ENCODE data around the gene FBXO44. TPM values are rescaled to one million over a fixed set of nuclear protein-coding genes. Genes with fewer than 3 reads are reported as not detected.

Gene FBXO44
- total and polyA plus RNA-seq, 8 donors = 12.1 to 21.1 (median 14.6) TPM

- intact Hi-C loops (cut with DNase I) = no loop called here
- no peak for TF ChIP-seq CTCF (IDR thresholded peaks at IDR 0.05)
- H3K9me3 ChIP-seq = no peaks in the 10 kb centered on the region
- H3K36me3 ChIP-seq = no peaks in the 10 kb centered on the region
- no peaks in the 10 kb centered on the region for H3K4me1 ChIP-seq
- no peak overlapping the region for H3K4me3 ChIP-seq
- DNase-seq (no peak), ATAC-seq (no peak)
- no peak overlapping the region for H3K27ac ChIP-seq
- peaks cover 0 to 17% of the 10 kb centered on the region in 2 donors for H3K27me3 ChIP-seq
Measured at GRCh38 chr1:11611638-11612327, 42.9 kb upstream of the FBXO44 start.

GRCh38 chr1:11613347-11613746, 41.3 kb upstream of the FBXO44 start:
- no peaks in the 10 kb centered on the region for H3K4me1 ChIP-seq
- no peak overlapping the region for H3K4me3 ChIP-seq
- ATAC-seq (no peak), DNase-seq (no peak)
- no peaks in the 10 kb centered on the region for H3K9me3 ChIP-seq
- peaks cover 0 to 20% of the 10 kb centered on the region in 2 donors for H3K27me3 ChIP-seq
- H3K36me3 ChIP-seq = no peaks in the 10 kb centered on the region
- no peak for TF ChIP-seq CTCF (IDR thresholded peaks at IDR 0.05)
- intact Hi-C loops (cut with DNase I) = no loop called here
- no peak overlapping the region for H3K27ac ChIP-seq

- ATAC-seq (no peak), DNase-seq (no peak)
- H3K36me3 ChIP-seq = no peaks in the 10 kb centered on the region
- H3K4me3 ChIP-seq = no peak overlapping the region
- TF ChIP-seq CTCF (IDR thresholded peaks at IDR 0.05) = no peak
- peaks cover 0 to 20% of the 10 kb centered on the region in 2 donors for H3K27me3 ChIP-seq
- H3K9me3 ChIP-seq = no peaks in the 10 kb centered on the region
- intact Hi-C loops (cut with DNase I) = no loop called here
- H3K4me1 ChIP-seq = no peaks in the 10 kb centered on the region
- H3K27ac ChIP-seq = no peak overlapping the region
Measured at GRCh38 chr1:11615090-11615489, 39.6 kb upstream of the FBXO44 start.

GRCh38 chr1:11616766-11617165, 37.9 kb upstream of the FBXO44 start:
- Histone ChIP-seq H3K36me3 (no peaks in the 10 kb centered on the region), H3K27me3 (peaks cover 0 to 20% of the 10 kb centered on the region in 2 donors), H3K4me1 (no peaks in the 10 kb centered on the region), H3K4me3 (no peak overlapping the region), H3K9me3 (no peaks in the 10 kb centered on the region), H3K27ac (no peak overlapping the region)
- no peak for TF ChIP-seq CTCF (IDR thresholded peaks at IDR 0.05)
- DNase-seq (no peak), ATAC-seq (no peak)
- intact Hi-C loops (cut with DNase I) = no loop called here

- Histone ChIP-seq H3K4me3 (no peak overlapping the region), H3K36me3 (no peaks in the 10 kb centered on the region), H3K27me3 (peaks cover 0 to 20% of the 10 kb centered on the region in 2 donors), H3K4me1 (no peaks in the 10 kb centered on the region), H3K27ac (no peak overlapping the region), H3K9me3 (no peaks in the 10 kb centered on the region)
- ATAC-seq (no peak), DNase-seq (no peak)
- TF ChIP-seq CTCF (IDR thresholded peaks at IDR 0.05) = no peak
- intact Hi-C loops (cut with DNase I) = no loop called here
Measured at GRCh38 chr1:11617314-11617713, 37.4 kb upstream of the FBXO44 start.

Data from left lung (tissue), 10 donors.